Cardiac fibroblast (primary cell): ENCODE results near the gene APBA2.

Source experiments
- DNase-seq, 2 donors: peaks; one replicate each; pipeline versions ENCODE4 v3.0.0 to v3.0.0-alpha.2; 2010; ENCODE audit warnings: low read depth in 2 of 2
- H3K4me3 ChIP-seq, 2 donors: replicated peaks in 1 of 2; 1 replicate in 1 of 2; 2 replicates in 1 of 2; pipeline ENCODE4 v1.5.1; 2011; ENCODE audit warnings: low read depth in 2 of 2, low read length in 2 of 2, mild to moderate bottlenecking in 2 of 2, moderate library complexity in 1 of 2
- CTCF ChIP-seq: IDR thresholded peaks from one replicate; pipeline ENCODE4 v1.5.1; 2011; ENCODE audit warnings: low read depth, mild to moderate bottlenecking, low read length, inconsistent platforms

The APBA2 gene

DNA sequence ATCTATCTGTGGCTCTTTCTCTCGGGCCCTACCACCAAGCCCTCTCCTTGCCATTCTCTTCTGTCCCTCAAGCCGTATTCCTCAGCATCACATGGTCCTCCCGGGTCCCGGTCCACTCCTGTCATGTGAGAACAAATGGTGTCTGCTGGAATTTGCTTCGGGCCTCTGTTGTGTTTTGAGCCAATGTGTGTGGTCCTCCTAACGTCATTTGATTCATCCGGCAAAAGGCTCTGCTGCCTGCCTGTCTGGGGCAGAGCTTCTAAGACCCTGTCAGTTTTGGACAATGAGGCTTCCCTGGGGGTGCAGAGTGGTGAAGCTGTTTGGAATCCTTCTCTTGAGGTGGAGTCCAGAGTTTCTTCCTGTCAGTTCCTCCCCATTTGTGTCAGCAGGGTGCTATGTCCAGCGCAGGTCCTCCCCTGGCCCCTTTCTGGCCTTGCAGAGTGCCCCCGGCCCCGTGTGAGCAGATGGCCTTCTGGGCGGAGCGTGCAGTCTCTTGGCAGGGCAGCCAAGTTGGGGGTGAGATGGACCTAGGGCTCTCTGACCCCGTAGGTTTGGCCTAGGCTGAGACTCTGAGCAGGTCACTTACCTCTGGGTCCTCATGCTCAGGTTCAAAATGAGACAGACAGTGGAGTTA is 93.6 kb downstream of the APBA2 start:
- no peak for DNase-seq
- H3K4me3 ChIP-seq, result no peak overlapping the region
- TF ChIP-seq CTCF, result no peak

GRCh38 chr15:28980709-28981350 is 95.1 kb downstream of the APBA2 start:
- no peak overlapping the region for H3K4me3 ChIP-seq
- DNase-seq, result no peak
- TF ChIP-seq CTCF, result no peak

DNA sequence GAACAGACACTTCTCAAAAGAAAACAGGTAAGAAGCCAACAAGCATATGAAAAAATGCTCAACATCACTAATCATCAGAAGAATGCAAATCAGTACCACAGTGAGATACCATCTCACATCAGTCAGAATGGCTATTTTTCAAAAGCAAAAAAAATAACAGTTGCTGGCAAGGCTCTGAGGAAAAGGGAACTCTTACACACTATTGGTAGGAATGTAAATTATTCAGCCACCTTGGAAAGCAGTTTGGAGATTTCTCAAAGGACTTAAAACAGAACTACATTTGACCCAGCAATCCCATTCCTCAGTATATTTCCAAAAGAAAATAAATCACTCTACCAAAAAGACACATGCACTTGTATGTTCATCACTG is 95.6 kb downstream of the APBA2 start:
- TF ChIP-seq CTCF, result no peak
- H3K4me3 ChIP-seq, result no peak overlapping the region
- no peak for DNase-seq

DNA sequence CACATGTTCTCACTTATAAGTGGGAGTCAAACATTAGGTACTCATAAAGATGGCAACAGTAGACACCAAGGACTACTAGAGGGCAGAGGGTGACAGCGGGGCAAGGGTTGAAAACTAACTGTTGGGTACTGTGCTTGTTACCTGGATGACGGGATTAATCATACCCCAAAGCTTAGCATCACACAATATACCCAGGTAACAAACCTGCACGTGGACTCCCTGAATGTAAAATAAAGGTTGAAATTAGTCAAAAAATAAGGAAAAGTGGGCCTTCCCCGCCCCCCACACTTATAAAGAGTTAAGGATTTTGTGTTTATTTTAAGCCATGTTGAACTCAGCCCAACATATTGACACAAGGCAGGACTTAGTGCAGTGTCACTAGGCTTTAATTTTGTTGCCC is 96.1 kb downstream of the APBA2 start:
- no peak for DNase-seq
- no peak overlapping the region for H3K4me3 ChIP-seq
- TF ChIP-seq CTCF, result no peak

GRCh38 chr15:28982886-28983285 is 97.1 kb downstream of the APBA2 start:
- DNase-seq, result no peak
- no peak overlapping the region for H3K4me3 ChIP-seq

DNA sequence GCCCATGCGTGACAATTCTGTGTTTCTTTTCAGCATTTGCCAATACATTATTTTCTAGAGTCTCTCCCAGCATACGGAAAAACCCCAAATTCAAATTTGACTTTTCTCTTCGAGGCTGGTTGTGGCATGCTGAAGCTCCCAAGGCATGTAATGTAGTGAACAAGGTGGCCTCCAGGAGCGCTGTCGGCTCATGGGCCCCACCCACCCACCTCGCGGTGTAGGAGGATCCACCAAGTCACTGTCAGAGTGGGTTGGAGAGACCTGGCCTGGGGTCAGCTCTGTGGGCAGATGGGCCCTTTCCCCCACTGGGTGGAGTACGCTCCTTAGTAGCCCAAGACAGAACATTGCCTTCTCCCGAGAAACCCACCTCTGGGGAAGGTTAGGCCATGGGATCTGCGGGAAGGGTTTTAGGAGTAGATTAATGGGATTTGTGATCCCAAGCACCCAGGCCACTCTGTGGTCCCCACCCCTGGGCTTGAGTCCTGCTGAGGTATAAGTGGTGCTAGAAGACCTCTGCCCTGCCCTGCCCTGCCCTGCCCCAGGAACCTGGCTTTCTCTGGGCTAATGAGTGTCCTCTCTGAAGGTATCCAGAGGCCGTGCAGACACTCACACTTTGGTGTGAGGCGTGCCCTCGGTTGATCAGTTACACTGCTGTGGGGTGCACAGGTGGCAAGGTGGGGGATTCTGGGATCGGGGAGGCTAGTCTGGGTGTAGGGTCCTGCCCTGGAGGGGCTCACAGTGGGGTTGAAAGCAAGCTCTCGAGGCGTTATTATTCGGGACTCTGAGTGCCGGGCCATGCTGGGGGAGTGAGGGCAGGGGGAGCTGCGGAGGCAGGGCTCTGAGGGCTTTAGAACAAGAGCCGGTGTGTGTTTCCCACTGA is 97.9 kb downstream of the APBA2 start:
- no peak for DNase-seq
- TF ChIP-seq CTCF, result no peak
- no peak overlapping the region for H3K4me3 ChIP-seq

More at GRCh38 chr15:28982886-28983285, 97.1 kb downstream of the APBA2 start:
- no peak for TF ChIP-seq CTCF
